Trophoblast cell (in vitro differentiated cells and primary cell): ENCODE data around the gene LDLRAP1.

ENCODE experiments used
- DNase-seq, 2 donors: peaks; one replicate each; pipeline ENCODE4 v3.0.0-alpha.2; 2016
- H2AFZ ChIP-seq: 2 replicates; pipeline ENCODE4 v1.6.1; 2013; ENCODE audit warnings: low read length, moderate library complexity, mild to moderate bottlenecking; ENCODE audit not compliant: insufficient read depth, poor library complexity
- H2AK5ac ChIP-seq: 2 replicates; pipeline ENCODE4 v1.6.1; 2013; ENCODE audit warnings: mild to moderate bottlenecking, low read length
- H2BK120ac ChIP-seq: 2 replicates; pipeline ENCODE4 v1.6.1; 2013; ENCODE audit warnings: low read length, mild to moderate bottlenecking, moderate library complexity; ENCODE audit not compliant: insufficient read depth, poor library complexity
- H2BK12ac ChIP-seq: 2 replicates; pipeline ENCODE4 v1.6.1; 2013; ENCODE audit warnings: mild to moderate bottlenecking, low read length, moderate library complexity
- H2BK5ac ChIP-seq: 2 replicates; pipeline ENCODE4 v1.6.1; 2013; ENCODE audit warnings: low read length, low read depth, moderate library complexity, mild to moderate bottlenecking; ENCODE audit not compliant: poor library complexity
- H3K14ac ChIP-seq: 2 replicates; pipeline ENCODE4 v1.6.1; 2013; ENCODE audit warnings: mild to moderate bottlenecking, low read length
- H3K18ac ChIP-seq: 2 replicates; pipeline ENCODE4 v1.6.1; 2013; ENCODE audit warnings: mild to moderate bottlenecking, low read length
- H3K23ac ChIP-seq: 2 replicates; pipeline ENCODE4 v1.6.1; 2013; ENCODE audit warnings: low read length
- H3K27ac ChIP-seq: 2 replicates; pipeline ENCODE4 v1.5.1; 2013; ENCODE audit warnings: low read depth, mild to moderate bottlenecking, inconsistent platforms, low read length, moderate library complexity
- H3K27me3 ChIP-seq: 2 replicates; pipeline ENCODE4 v1.6.1; 2013; ENCODE audit warnings: inconsistent platforms, mild to moderate bottlenecking, low read length, moderate library complexity; ENCODE audit not compliant: insufficient read depth
- H3K36me3 ChIP-seq, 2 experiments: 1 replicate in 1 of 2; 2 replicates in 1 of 2; pipeline ENCODE4 v1.6.1; 2013; ENCODE audit warnings: low read length in 2 of 2, mild to moderate bottlenecking in 2 of 2, moderate library complexity in 1 of 2; ENCODE audit not compliant: insufficient read depth in 2 of 2, control insufficient read depth in 1 of 2
- H3K4ac ChIP-seq: 2 replicates; pipeline ENCODE4 v1.6.1; 2013; ENCODE audit warnings: low read depth, mild to moderate bottlenecking, low read length, moderate library complexity
- H3K4me1 ChIP-seq, 2 experiments: 1 replicate in 1 of 2; 2 replicates in 1 of 2; pipeline ENCODE4 v1.6.1; 2013; ENCODE audit warnings: low read length in 2 of 2, mild to moderate bottlenecking in 2 of 2, moderate library complexity in 1 of 2; ENCODE audit not compliant: insufficient read depth in 2 of 2, control insufficient read depth in 1 of 2
- H3K4me2 ChIP-seq: 2 replicates; pipeline ENCODE4 v1.6.1; 2013; ENCODE audit warnings: inconsistent platforms, mild to moderate bottlenecking, low read length, moderate library complexity
- H3K4me3 ChIP-seq: 2 replicates; pipeline ENCODE4 v1.5.1; 2013; ENCODE audit warnings: mild to moderate bottlenecking, low read depth, low read length, inconsistent platforms
- H3K79me1 ChIP-seq: one replicate; pipeline ENCODE4 v1.6.1; 2013; ENCODE audit warnings: low read length
- H3K79me2 ChIP-seq: 2 replicates; pipeline ENCODE4 v1.6.1; 2013; ENCODE audit warnings: low read length, mild to moderate bottlenecking; ENCODE audit not compliant: control insufficient read depth, insufficient read depth, poor library complexity
- H3K9ac ChIP-seq: 2 replicates; pipeline ENCODE4 v1.6.1; 2013; ENCODE audit warnings: mild to moderate bottlenecking, low read length
- H3K9me3 ChIP-seq: 2 replicates; pipeline ENCODE4 v1.6.1; 2013; ENCODE audit warnings: low read depth, mild to moderate bottlenecking, control low read depth, inconsistent platforms, low read length; ENCODE audit not compliant: insufficient read depth
- H4K12ac ChIP-seq: 2 replicates; pipeline ENCODE4 v1.6.1; 2013; ENCODE audit warnings: low read depth, mild to moderate bottlenecking, low read length, moderate library complexity
- H4K8ac ChIP-seq: 2 replicates; pipeline ENCODE4 v1.6.1; 2013; ENCODE audit warnings: low read depth, mild to moderate bottlenecking, low read length, moderate library complexity
- H4K91ac ChIP-seq: one replicate; pipeline ENCODE4 v1.6.1; 2013; ENCODE audit warnings: low read depth, mild to moderate bottlenecking, low read length, moderate library complexity
- WGBS: extraction: QIAGEN DNeasy Blood & Tissue Kit; methylation state at CpG from one replicate; pipeline ENCODE4 v1.1.7; 2013; ENCODE audit warnings: missing lambda C conversion rate; ENCODE audit not compliant: insufficient read length, insufficient coverage; ENCODE audit errors: extremely low coverage; 5-methylcytosine and 5-hydroxymethylcytosine counted together

LDLRAP1 gene

GRCh38 chr1:25612421-25612820 is 69.0 kb downstream of the LDLRAP1 start:
- Histone ChIP-seq H2BK12ac (no peak overlapping the region), H3K27ac (no peak overlapping the region), H3K9ac (no peak overlapping the region), H2BK120ac (no peak overlapping the region), H2AK5ac (no peak overlapping the region), H3K36me3 (no peaks in the 10 kb centered on the region), H3K9me3 (no peaks in the 10 kb centered on the region), H4K8ac (no peak overlapping the region), H4K12ac (no peak overlapping the region), H3K79me1 (no peaks in the 10 kb centered on the region), H3K4me3 (no peak overlapping the region), H3K4me1 (peaks cover 3 to 9% of the 10 kb centered on the region in 2 experiments), H3K14ac (no peak overlapping the region), H2BK5ac (no peak overlapping the region), H3K4me2 (no peak overlapping the region), H3K79me2 (no peaks in the 10 kb centered on the region), H3K23ac (no peak overlapping the region), H2AFZ (no peak overlapping the region), H3K4ac (no peak overlapping the region), H4K91ac (no peak overlapping the region), H3K18ac (no peak overlapping the region), H3K27me3 (peaks cover 13% of the 10 kb centered on the region)
- no CpG with 5 or more reads among the region's 3 CpGs for WGBS
- no peak for DNase-seq

GRCh38 chr1:25613091-25613490 is 69.7 kb downstream of the LDLRAP1 start:
- H4K12ac ChIP-seq, result no peak overlapping the region
- no peak overlapping the region for H4K91ac ChIP-seq
- no peak overlapping the region for H2BK5ac ChIP-seq
- no peaks in the 10 kb centered on the region for H3K79me1 ChIP-seq
- H3K9ac ChIP-seq, result no peak overlapping the region
- peaks cover 19% of the 10 kb centered on the region for H3K27me3 ChIP-seq
- H3K14ac ChIP-seq, result no peak overlapping the region
- no peaks in the 10 kb centered on the region for H3K9me3 ChIP-seq
- no peak overlapping the region for H2AFZ ChIP-seq
- H2BK12ac ChIP-seq, result no peak overlapping the region
- no peak overlapping the region for H3K18ac ChIP-seq
- H2AK5ac ChIP-seq, result no peak overlapping the region
- no peak overlapping the region for H3K4ac ChIP-seq
- H2BK120ac ChIP-seq, result no peak overlapping the region
- H3K36me3 ChIP-seq, result no peaks in the 10 kb centered on the region
- no peak overlapping the region for H3K4me2 ChIP-seq
- H4K8ac ChIP-seq, result no peak overlapping the region
- H3K4me1 ChIP-seq, result peaks cover 10 to 14% of the 10 kb centered on the region in 2 experiments
- H3K27ac ChIP-seq, result no peak overlapping the region
- WGBS, result no CpG with 5 or more reads among the region's 3 CpGs
- H3K79me2 ChIP-seq, result no peaks in the 10 kb centered on the region
- H3K4me3 ChIP-seq, result no peak overlapping the region
- no peak overlapping the region for H3K23ac ChIP-seq
- no peak for DNase-seq

- Histone ChIP-seq H3K36me3 (no peaks in the 10 kb centered on the region), H3K4me2 (no peak overlapping the region), H3K9me3 (peaks cover 3% of the 10 kb centered on the region), H3K18ac (no peak overlapping the region), H3K4me3 (no peak overlapping the region), H2BK5ac (no peak overlapping the region), H3K27me3 (peaks cover 25% of the 10 kb centered on the region), H3K79me2 (no peaks in the 10 kb centered on the region), H2BK120ac (no peak overlapping the region), H4K8ac (no peak overlapping the region), H3K27ac (no peak overlapping the region), H2AFZ (no peak overlapping the region), H3K23ac (no peak overlapping the region), H3K9ac (no peak overlapping the region), H2BK12ac (no peak overlapping the region), H4K91ac (no peak overlapping the region), H3K4me1 (peaks cover 12 to 13% of the 10 kb centered on the region in 2 experiments), H2AK5ac (no peak overlapping the region), H3K79me1 (no peaks in the 10 kb centered on the region), H3K4ac (no peak overlapping the region), H4K12ac (no peak overlapping the region), H3K14ac (no peak overlapping the region)
- no CpG with 5 or more reads among the region's 4 CpGs for WGBS
- no peak for DNase-seq
Measured at GRCh38 chr1:25614501-25615171, 71.2 kb downstream of the LDLRAP1 start.

- H2AFZ ChIP-seq, result no peak overlapping the region
Measured at GRCh38 chr1:25615172-25615541, 71.8 kb downstream of the LDLRAP1 start.

More at GRCh38 chr1:25615172-25615541, 71.8 kb downstream of the LDLRAP1 start:
- H3K9ac ChIP-seq, result no peak overlapping the region
- H2BK120ac ChIP-seq, result no peak overlapping the region
- peaks cover 12 to 13% of the 10 kb centered on the region in 2 experiments for H3K4me1 ChIP-seq
- no peak overlapping the region for H3K18ac ChIP-seq
- H4K12ac ChIP-seq, result no peak overlapping the region
- H3K36me3 ChIP-seq, result no peaks in the 10 kb centered on the region
- peaks cover 25% of the 10 kb centered on the region for H3K27me3 ChIP-seq
- H3K14ac ChIP-seq, result no peak overlapping the region
- no peak overlapping the region for H2BK5ac ChIP-seq
- peaks cover 3% of the 10 kb centered on the region for H3K9me3 ChIP-seq
- no peak overlapping the region for H4K91ac ChIP-seq
- H3K27ac ChIP-seq, result no peak overlapping the region
- H2AK5ac ChIP-seq, result no peak overlapping the region
- no peak overlapping the region for H3K4me3 ChIP-seq
- H3K79me2 ChIP-seq, result no peaks in the 10 kb centered on the region
- DNase-seq, result no peak
- H3K23ac ChIP-seq, result no peak overlapping the region
- no peak overlapping the region for H2BK12ac ChIP-seq
- no peak overlapping the region for H4K8ac ChIP-seq
- no peaks in the 10 kb centered on the region for H3K79me1 ChIP-seq
- H3K4me2 ChIP-seq, result no peak overlapping the region
- no peak overlapping the region for H3K4ac ChIP-seq
- WGBS, result no CpG with 5 or more reads among the region's 7 CpGs
